Astrocyte (in vitro differentiated cells and primary cell): ENCODE data around the gene NEAT1. TPM values are rescaled to one million over a fixed set of nuclear protein-coding genes. Genes with fewer than 3 reads are reported as not detected.

Source experiments
- DNase-seq: peaks from one replicate; pipeline ENCODE4 v3.0.0-alpha.2; 2010; ENCODE audit warnings: low read depth
- FAIRE-seq: peaks from 2 replicates; lab custom pipeline; 2011; peaks lifted over from hg19 to GRCh38; lab: Jason Lieb, UNC
- H2AFZ ChIP-seq: 2 replicates; pipeline ENCODE4 v1.6.0; 2012; ENCODE audit warnings: low read depth, low read length, inconsistent platforms
- H3K27ac ChIP-seq: 2 replicates; pipeline ENCODE4 v1.5.1; 2011; ENCODE audit warnings: low read depth, low read length, inconsistent platforms
- H3K27me3 ChIP-seq: 2 replicates; pipeline ENCODE4 v1.6.0; 2011; ENCODE audit warnings: low read length, inconsistent platforms; ENCODE audit not compliant: insufficient read depth
- H3K36me3 ChIP-seq: 2 replicates; pipeline ENCODE4 v1.5.1; 2011; ENCODE audit warnings: low read length, inconsistent platforms; ENCODE audit not compliant: insufficient read depth
- H3K4me1 ChIP-seq: 2 replicates; pipeline ENCODE4 v1.5.1; 2011; ENCODE audit warnings: low read length, inconsistent platforms; ENCODE audit not compliant: insufficient read depth
- H3K4me2 ChIP-seq: 2 replicates; pipeline ENCODE4 v1.6.0; 2012; ENCODE audit warnings: low read length, inconsistent platforms
- H3K4me3 ChIP-seq: 2 replicates; pipeline ENCODE4 v1.5.1; 2011; ENCODE audit warnings: low read depth, mild to moderate bottlenecking, low read length, inconsistent platforms; ENCODE audit not compliant: insufficient read depth
- H3K79me2 ChIP-seq: 2 replicates; pipeline ENCODE4 v1.6.0; 2012; ENCODE audit warnings: mild to moderate bottlenecking, low read length, inconsistent platforms; ENCODE audit not compliant: insufficient read depth
- H3K9ac ChIP-seq: 2 replicates; pipeline ENCODE4 v1.6.0; 2012; ENCODE audit warnings: mild to moderate bottlenecking, low read length, inconsistent platforms
- H3K9me3 ChIP-seq: 2 replicates; pipeline ENCODE4 v1.5.1; 2012; ENCODE audit warnings: low read depth, mild to moderate bottlenecking, low read length, inconsistent platforms; ENCODE audit not compliant: insufficient read depth
- H4K20me1 ChIP-seq: 2 replicates; pipeline ENCODE4 v1.6.0; 2012; ENCODE audit warnings: low read length, inconsistent platforms; ENCODE audit not compliant: insufficient read depth
- H3K27ac Mint-ChIP-seq: one replicate; pipeline ENCODE4 v1.8.0; 2021; ENCODE audit warnings: mild to moderate bottlenecking, mixed read lengths; ENCODE audit not compliant: unreplicated experiment
- H3K27me3 Mint-ChIP-seq: one replicate; pipeline ENCODE4 v1.8.0; 2021; ENCODE audit warnings: low read depth, mixed read lengths; ENCODE audit not compliant: unreplicated experiment
- H3K36me3 Mint-ChIP-seq: one replicate; pipeline ENCODE4 v1.8.0; 2021; ENCODE audit warnings: low read depth, mixed read lengths; ENCODE audit not compliant: unreplicated experiment
- H3K4me1 Mint-ChIP-seq: one replicate; pipeline ENCODE4 v1.8.0; 2021; ENCODE audit warnings: low read depth, mixed read lengths; ENCODE audit not compliant: unreplicated experiment
- H3K4me3 Mint-ChIP-seq: one replicate; pipeline ENCODE4 v1.8.0; 2021; ENCODE audit warnings: mild to moderate bottlenecking, moderate library complexity, mixed read lengths; ENCODE audit not compliant: unreplicated experiment
- H3K9me3 Mint-ChIP-seq: one replicate; pipeline ENCODE4 v1.8.0; 2021; ENCODE audit warnings: mild to moderate bottlenecking, mixed read lengths; ENCODE audit not compliant: unreplicated experiment
- EZH2 ChIP-seq: IDR thresholded peaks from 2 replicates; pipeline ENCODE4 v1.6.1; 2012; ENCODE audit warnings: mild to moderate bottlenecking, low read length, inconsistent platforms; ENCODE audit not compliant: insufficient read depth
- total RNA-seq: library from RNA; stranded (reverse); gene quantifications from 2 replicates; pipeline ENCODE4 v1.2.1, GENCODE V29; 2021
- TF ChIP-seq, protein P1 (sequence below): IDR thresholded peaks from 2 replicates; pipeline ENCODE4 v1.5.1; 2011; ENCODE audit warnings: low read depth, mild to moderate bottlenecking, inconsistent platforms, low read length, moderate library complexity; ENCODE audit not compliant: insufficient read depth

The NEAT1 gene
- total RNA-seq, 1 donor from 2014 or later: 317 TPM

GRCh38 chr11:65476632-65477148 lies 54.1 kb downstream of the NEAT1 start:
- Histone ChIP-seq H3K27me3 (no peaks in the 10 kb centered on the region), H3K9ac (peak overlapping the region; percentile 99), H2AFZ (no peak overlapping the region), H3K36me3 (no peaks in the 10 kb centered on the region), H3K9me3 (no peaks in the 10 kb centered on the region), H3K27ac (peak overlapping the region; percentile 100), H3K4me3 (peak overlapping the region; percentile 72), H3K79me2 (peaks cover 65% of the 10 kb centered on the region), H4K20me1 (no peaks in the 10 kb centered on the region), H3K4me2 (peak overlapping the region; percentile 98), H3K4me1 (peaks cover 57% of the 10 kb centered on the region)
- Mint-ChIP-seq H3K4me1 (peaks cover 33% of the 10 kb centered on the region), H3K27ac (peak overlapping the region; percentile 98), H3K27me3 (no peaks in the 10 kb centered on the region), H3K9me3 (no peaks in the 10 kb centered on the region), H3K4me3 (peak overlapping the region; percentile 82), H3K36me3 (peaks cover 2% of the 10 kb centered on the region)
- DNase-seq (no peak), FAIRE-seq (no peak)
- TF ChIP-seq, protein P1, sequence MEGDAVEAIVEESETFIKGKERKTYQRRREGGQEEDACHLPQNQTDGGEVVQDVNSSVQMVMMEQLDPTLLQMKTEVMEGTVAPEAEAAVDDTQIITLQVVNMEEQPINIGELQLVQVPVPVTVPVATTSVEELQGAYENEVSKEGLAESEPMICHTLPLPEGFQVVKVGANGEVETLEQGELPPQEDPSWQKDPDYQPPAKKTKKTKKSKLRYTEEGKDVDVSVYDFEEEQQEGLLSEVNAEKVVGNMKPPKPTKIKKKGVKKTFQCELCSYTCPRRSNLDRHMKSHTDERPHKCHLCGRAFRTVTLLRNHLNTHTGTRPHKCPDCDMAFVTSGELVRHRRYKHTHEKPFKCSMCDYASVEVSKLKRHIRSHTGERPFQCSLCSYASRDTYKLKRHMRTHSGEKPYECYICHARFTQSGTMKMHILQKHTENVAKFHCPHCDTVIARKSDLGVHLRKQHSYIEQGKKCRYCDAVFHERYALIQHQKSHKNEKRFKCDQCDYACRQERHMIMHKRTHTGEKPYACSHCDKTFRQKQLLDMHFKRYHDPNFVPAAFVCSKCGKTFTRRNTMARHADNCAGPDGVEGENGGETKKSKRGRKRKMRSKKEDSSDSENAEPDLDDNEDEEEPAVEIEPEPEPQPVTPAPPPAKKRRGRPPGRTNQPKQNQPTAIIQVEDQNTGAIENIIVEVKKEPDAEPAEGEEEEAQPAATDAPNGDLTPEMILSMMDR: no peak

GRCh38 chr11:65477149-65477965 lies 54.8 kb downstream of the NEAT1 start:
- FAIRE-seq: no peak

More at GRCh38 chr11:65477149-65477965, 54.8 kb downstream of the NEAT1 start:
- H3K9me3 ChIP-seq: no peaks in the 10 kb centered on the region
- Mint-ChIP-seq H3K27me3 (no peaks in the 10 kb centered on the region), H3K9me3 (no peaks in the 10 kb centered on the region), H3K4me1 (peaks cover 32% of the 10 kb centered on the region), H3K4me3 (peak overlapping the region; percentile 82), H3K27ac (peak overlapping the region; percentile 98), H3K36me3 (no peaks in the 10 kb centered on the region)
- peaks cover 65% of the 10 kb centered on the region for H3K79me2 ChIP-seq
- H4K20me1 ChIP-seq: no peaks in the 10 kb centered on the region
- TF ChIP-seq, protein P1: no peak
- TF ChIP-seq EZH2: no peak
- H3K4me3 ChIP-seq: peak overlapping the region; percentile 72
- no peaks in the 10 kb centered on the region for H3K36me3 ChIP-seq
- H3K4me1 ChIP-seq: peaks cover 55% of the 10 kb centered on the region
- H2AFZ ChIP-seq: peak overlapping the region; percentile 22
- no peaks in the 10 kb centered on the region for H3K27me3 ChIP-seq
- peak; percentile 86 for DNase-seq
- H3K27ac ChIP-seq: peak overlapping the region; percentile 100
- H3K9ac ChIP-seq: peak overlapping the region; percentile 99
- H3K4me2 ChIP-seq: peak overlapping the region; percentile 98
